ENCODE measurements around the gene NELFE. TPM values are rescaled to one million over a fixed set of nuclear protein-coding genes. Genes with fewer than 3 reads are reported as not detected.

The NELFE gene
- total and polyA plus RNA-seq, 2 of the 13 experiments (the other 11 are each of a cell fraction or from before 2014, with no cell fraction given), result 51.3 to 69.8 TPM

GRCh38 chr6:31927242-31927862 lies 31.4 kb downstream of the NELFE start, which contains the start of gene C2 (continued):
- no peak for TF ChIP-seq HDAC6 (IDR thresholded peaks at IDR 0.05; ENCODE audit: low read depth, low read length)
- peak; percentile 23; the same call in 1 of the 2 replicates for TF ChIP-seq SSRP1 (CRISPR knock-in tag; IDR thresholded peaks at IDR 0.05)
- TF ChIP-seq NR0B2 (CRISPR knock-in tag; IDR thresholded peaks at IDR 0.05), result no peak
- TF ChIP-seq GLMP (CRISPR knock-in tag; IDR thresholded peaks at IDR 0.05; ENCODE audit: borderline replicate concordance), result no peak
- no peak for TF ChIP-seq MLLT10 (CRISPR knock-in tag; IDR thresholded peaks at IDR 0.05)
- TF ChIP-seq ZNF232 (CRISPR knock-in tag; IDR thresholded peaks at IDR 0.05; ENCODE audit: borderline replicate concordance), result no peak
- no peak for TF ChIP-seq YY1 (IDR thresholded peaks at IDR 0.05; ENCODE audit: insufficient read depth, insufficient replicate concordance, low read depth, low read length)
- TF ChIP-seq ZNF639 (CRISPR knock-in tag; conservative IDR thresholded peaks at IDR 0.05), result 0 out of 2 replicates have a peak, but pooled peaks have one; percentile 39
- no peak for TF ChIP-seq SETDB1 (CRISPR knock-in tag; IDR thresholded peaks at IDR 0.05; ENCODE audit: borderline replicate concordance)
- TF ChIP-seq ZNF883 (CRISPR knock-in tag; IDR thresholded peaks at IDR 0.05; ENCODE audit: not compliant biosample characterization), result peak; percentile 75
- TF ChIP-seq MEF2D (CRISPR knock-in tag; IDR thresholded peaks at IDR 0.05), result peak; percentile 86
- TF ChIP-seq ZNF451 (CRISPR knock-in tag; IDR thresholded peaks at IDR 0.05), result 0 out of 2 replicates have a peak, but pooled peaks have one; percentile 36
- TF ChIP-seq ZNF879 (CRISPR knock-in tag; IDR thresholded peaks at IDR 0.05), result no peak
- TF ChIP-seq HMGA1 (CRISPR knock-in tag; conservative IDR thresholded peaks at IDR 0.05), result no peak
- TF ChIP-seq KLF6 (CRISPR knock-in tag; IDR thresholded peaks at IDR 0.05), result peak; percentile 84
- TF ChIP-seq MTF2 (CRISPR knock-in tag; IDR thresholded peaks at IDR 0.05; ENCODE audit: borderline replicate concordance), result no peak
- TF ChIP-seq IKZF4 (CRISPR knock-in tag; IDR thresholded peaks at IDR 0.05; ENCODE audit: borderline replicate concordance, low read depth, not compliant biosample characterization), result no peak
- TF ChIP-seq ZNF282 (IDR thresholded peaks at IDR 0.05; ENCODE audit: partially characterized antibody), result no peak
- TF ChIP-seq ZNF781 (CRISPR knock-in tag; IDR thresholded peaks at IDR 0.05; ENCODE audit: borderline replicate concordance, not compliant biosample characterization), result no peak
- TF ChIP-seq ZNF530 (CRISPR knock-in tag; IDR thresholded peaks at IDR 0.05; ENCODE audit: low read depth), result no peak
- peak; percentile 71 for TF ChIP-seq ZBTB25 (CRISPR knock-in tag; IDR thresholded peaks at IDR 0.05)
- TF ChIP-seq ZNF430 (CRISPR knock-in tag; IDR thresholded peaks at IDR 0.05), result peak; percentile 77
- TF ChIP-seq HDAC1 (CRISPR knock-in tag; IDR thresholded peaks at IDR 0.05), result peak; percentile 92; the same call in 1 of the 2 replicates
- TF ChIP-seq MIER3 (CRISPR knock-in tag; IDR thresholded peaks at IDR 0.05; ENCODE audit: borderline replicate concordance), result peak; percentile 99
- TF ChIP-seq NCOA1 (CRISPR knock-in tag; IDR thresholded peaks at IDR 0.05), result no peak
- no peak for TF ChIP-seq ZNF777 (CRISPR knock-in tag; IDR thresholded peaks at IDR 0.05)
- TF ChIP-seq KDM3A (CRISPR knock-in tag; IDR thresholded peaks at IDR 0.05; ENCODE audit: low read depth), result peak; percentile 57; the same call in 1 of the 2 replicates
